GM12872 (cell line): Measurements from ENCODE around the gene FAH.

Experiments
- CTCF ChIP-seq: IDR thresholded peaks from 3 replicates; pipeline ENCODE4 v1.5.1; 2011; ENCODE audit warnings: low read depth, mild to moderate bottlenecking, low read length, moderate library complexity; ENCODE audit not compliant: insufficient read depth

FAH gene

GRCh38 chr15:80110920-80111319 is 41.9 kb upstream of the FAH start:
- TF ChIP-seq CTCF = no peak

GRCh38 chr15:80114114-80114513 is 38.7 kb upstream of the FAH start:
- no peak for TF ChIP-seq CTCF

- no peak for TF ChIP-seq CTCF
These were observed 37.8 kb upstream of the FAH start for GRCh38 chr15:80115021-80115420.

- no peak for TF ChIP-seq CTCF
These were observed 33.8 kb upstream of the FAH start for GRCh38 chr15:80118956-80119355.

GRCh38 chr15:80120636-80121035 is 32.2 kb upstream of the FAH start:
- no peak for TF ChIP-seq CTCF

- TF ChIP-seq CTCF = no peak
These were observed 31.3 kb upstream of the FAH start for GRCh38 chr15:80121546-80121945.

- no peak for TF ChIP-seq CTCF
These were observed 29.8 kb upstream of the FAH start for GRCh38 chr15:80123034-80123433.

GRCh38 chr15:80127911-80128310 is 24.9 kb upstream of the FAH start:
- TF ChIP-seq CTCF = no peak
